PC-3 (cell line): ENCODE data around the gene BSCL2. TPM values are rescaled to one million over a fixed set of nuclear protein-coding genes. Genes with fewer than 3 reads are reported as not detected.

Experiments used
- ATAC-seq: fragments of 200-7000 bp; cut with Tn5 transposase; 2 replicates; pipeline ENCODE4 v1.9.1; 2020; ENCODE audit warnings: mild to moderate bottlenecking, moderate library complexity
- BruUV-seq: library from RNA; stranded (reverse); fragments of 400-500 nt; replicated peaks from 2 replicates; lab custom pipeline; 2021; lab: Mats Ljungman, UMichigan
- CTCF ChIA-PET: fragments of 300-600 bp; sonication (Branson Sonifier 250); formaldehyde crosslinking; loops from one replicate; lab custom pipeline; 2022; ENCODE audit warnings: antibody characterized with exemption; lab: Charles Lee
- POLR2A ChIA-PET: fragments of 300-600 bp; sonication (Branson Sonifier 250); formaldehyde crosslinking; loops from one replicate; lab custom pipeline; 2022; ENCODE audit warnings: antibody characterized with exemption; ENCODE audit not compliant: unreplicated experiment; lab: Charles Lee
- DNase-seq: peaks from one replicate; pipeline ENCODE4 v3.0.0-alpha.2; 2015
- H2AFZ ChIP-seq: fragments of 300-600 bp; sonication (generic); 2 replicates; pipeline ENCODE4 v1.6.0; 2016; ENCODE audit warnings: antibody characterized with exemption, low read length
- H3F3A ChIP-seq: fragments of 300-600 bp; sonication (generic); one replicate; pipeline ENCODE4 v1.6.0; 2017; ENCODE audit warnings: antibody characterized with exemption, low read length, control low read depth, mild to moderate bottlenecking; ENCODE audit not compliant: unreplicated experiment
- H3K27ac ChIP-seq: fragments of 300-600 bp; sonication (generic); 2 replicates; pipeline ENCODE4 v1.5.1; 2016; ENCODE audit warnings: mild to moderate bottlenecking, low read length
- H3K27me3 ChIP-seq: fragments of 300-600 bp; sonication (generic); 2 replicates; pipeline ENCODE4 v1.6.1; 2016; ENCODE audit warnings: low read length, mixed read lengths
- H3K36me3 ChIP-seq: fragments of 300-600 bp; sonication (generic); 2 replicates; pipeline ENCODE4 v1.6.1; 2016; ENCODE audit warnings: low read depth, mixed run types, low read length, mixed read lengths
- H3K4me1 ChIP-seq: fragments of 300-600 bp; sonication (generic); 2 replicates; pipeline ENCODE4 v1.5.1; 2016; ENCODE audit warnings: low read length; ENCODE audit not compliant: insufficient read depth
- H3K4me2 ChIP-seq: fragments of 300-600 bp; sonication (generic); 2 replicates; pipeline ENCODE4 v1.6.0; 2016; ENCODE audit warnings: low read length
- H3K4me3 ChIP-seq: fragments of 300-600 bp; sonication (generic); 2 replicates; pipeline ENCODE4 v1.5.1; 2016; ENCODE audit warnings: mild to moderate bottlenecking, low read length, mixed read lengths
- H3K79me2 ChIP-seq: fragments of 300-600 bp; sonication (generic); 2 replicates; pipeline ENCODE4 v1.6.1; 2017; ENCODE audit warnings: low read length, mixed read lengths
- H3K9ac ChIP-seq: fragments of 300-600 bp; sonication (generic); 2 replicates; pipeline ENCODE4 v1.6.0; 2016; ENCODE audit warnings: mild to moderate bottlenecking, low read length
- H3K9me2 ChIP-seq: fragments of 300-600 bp; sonication (generic); replicated peaks from 2 replicates; pipeline ENCODE4 v1.6.1; 2016; ENCODE audit warnings: mixed run types, low read length, mixed read lengths
- H3K9me3 ChIP-seq: fragments of 300-600 bp; sonication (generic); 2 replicates; pipeline ENCODE4 v1.6.1; 2016; ENCODE audit warnings: low read length, mixed read lengths
- H4K20me1 ChIP-seq: fragments of 300-600 bp; sonication (generic); 2 replicates; pipeline ENCODE4 v1.6.1; 2016; ENCODE audit warnings: low read length, mixed read lengths
- CTCF ChIP-seq: fragments of 300-600 bp; sonication (generic); conservative IDR thresholded peaks from 2 replicates; pipeline ENCODE4 v1.5.1; 2017; ENCODE audit warnings: antibody characterized with exemption, low read depth, mild to moderate bottlenecking, low read length
- EZH2 ChIP-seq: fragments of 300-600 bp; sonication (generic); IDR thresholded peaks from one replicate; pipeline ENCODE4 v1.6.1; 2017; ENCODE audit warnings: antibody characterized with exemption, mild to moderate bottlenecking, low read length; ENCODE audit not compliant: unreplicated experiment
- EZH2phosphoT487 ChIP-seq: fragments of 300-600 bp; sonication (generic); IDR thresholded peaks from 2 replicates; pipeline ENCODE4 v1.6.1; 2018; ENCODE audit warnings: mild to moderate bottlenecking, antibody characterized with exemption, low read length, borderline replicate concordance
- intact Hi-C: fragments of 100-400 bp; cut with micrococcal nuclease; formaldehyde crosslinking; loops from 2 replicates; pipeline ENCODE4 v1.9.0; 2023
- total RNA-seq: library from RNA; depleted of rRNA; stranded (reverse); fragments of >200 nt; gene quantifications from 2 replicates; pipeline ENCODE4 v1.2.3, GENCODE V29; 2014

The BSCL2 gene
- total RNA-seq, 1 experiment from 2014 or later = 65.7 TPM

- Histone ChIP-seq H3K36me3 (peaks cover 4% of the 10 kb centered on the region; the same call in 1 of the 2 replicates), H2AFZ (peak within 1 kb of the TSS; percentile 94), H3K9ac (peak within 1 kb of the TSS; percentile 87), H3K4me2 (peak within 1 kb of the TSS; percentile 81), H4K20me1 (no peaks in the 10 kb centered on the region), H3K27me3 (no peaks in the 10 kb centered on the region), H3K9me3 (no peaks in the 10 kb centered on the region), H3F3A (no peaks in the 10 kb centered on the region), H3K4me1 (peaks cover 16% of the 10 kb centered on the region), H3K27ac (peak within 1 kb of the TSS; percentile 73), H3K9me2 (no peaks in the 10 kb centered on the region), H3K79me2 (peaks cover 10% of the 10 kb centered on the region; the same call in 1 of the 2 replicates), H3K4me3 (peak within 1 kb of the TSS; percentile 87)
- BruUV-seq = no TSS peak
- POLR2A ChIA-PET = interaction anchor here (0.5 to 1.5 kb wide), 19 partner anchors 8 to 927 kb away, joined by 3 to 21 read pairs (median 4); partner anchors contain the start of genes BSCL2, C11orf98, CSKMT and EEF1G
- peak; percentile 99 for DNase-seq
- intact Hi-C loops = loop anchor here (1.0 kb wide), 1 partner anchor 26 kb away; the partner anchor contains the start of gene TTC9C
- ATAC-seq = peak; percentile 98
- TF ChIP-seq EZH2phosphoT487 (no peak), EZH2 (no peak), CTCF (no peak)
- CTCF ChIA-PET = interaction anchor here (0.5 to 1.3 kb wide), 6 partner anchors 17 to 73 kb away, joined by 3 to 13 read pairs (median 3); partner anchors contain the start of genes TAF6L and TMEM179B
Measured at GRCh38 chr11:62753736-62754603, 46.7 kb upstream of the BSCL2 start, which contains the start of gene ZBTB3. ZBTB3 (minus strand) TSS chr11:62754160; CDS start chr11:62753664, 496 bp downstream.

GRCh38 chr11:62752994-62753735 lies 45.9 kb upstream of the BSCL2 start:
- no peaks in the 10 kb centered on the region for H3K27me3 ChIP-seq
- peaks cover 10% of the 10 kb centered on the region; the same call in 1 of the 2 replicates for H3K79me2 ChIP-seq
- ChIA-PET CTCF (interaction anchor here (1.0 to 1.3 kb wide), 3 partner anchors 33 to 72 kb away, joined by 3 to 13 read pairs (median 4); partner anchors contain the start of gene TMEM179B), POLR2A (interaction anchor here (0.6 to 1.5 kb wide), 14 partner anchors 8 to 179 kb away, joined by 3 to 21 read pairs (median 6); partner anchors contain the start of genes BSCL2, C11orf98, CSKMT and EEF1G)
- H3K4me1 ChIP-seq = peaks cover 16% of the 10 kb centered on the region
- H3F3A ChIP-seq = no peaks in the 10 kb centered on the region
- peaks cover 6% of the 10 kb centered on the region; the same call in 1 of the 2 replicates for H3K36me3 ChIP-seq
- peak overlapping the region; percentile 87 for H3K9ac ChIP-seq
- ATAC-seq = no peak
- H3K4me3 ChIP-seq = peak overlapping the region; percentile 87
- H4K20me1 ChIP-seq = no peaks in the 10 kb centered on the region
- H2AFZ ChIP-seq = peak overlapping the region; percentile 94
- TF ChIP-seq EZH2phosphoT487 = no peak
- H3K9me3 ChIP-seq = no peaks in the 10 kb centered on the region
- no peak overlapping the region for H3K27ac ChIP-seq
- H3K9me2 ChIP-seq = no peaks in the 10 kb centered on the region
- BruUV-seq = TSS peak; percentile 89
- DNase-seq = no peak
- peak overlapping the region; percentile 81 for H3K4me2 ChIP-seq
- intact Hi-C loops = no loop called here
